Breast epithelium (tissue), 4 donors: ENCODE data around the gene CLECL1. TPM values are rescaled to one million over a fixed set of nuclear protein-coding genes. Genes with fewer than 3 reads are reported as not detected.
"Not testable (repeated sequence)": the region's sequence is repeated elsewhere in the genome, so short reads cannot be mapped to it uniquely, and the experiment has no call there.

Source experiments
- DNase-seq, 2 donors: peaks; one replicate each; pipeline ENCODE4 v3.0.0-alpha.2; 2019; ENCODE audit warnings: low spot score in 2 of 2
- H3K27ac ChIP-seq, 2 donors: fragments of 200-600 bp; sonication (generic) in 1 of 2; one replicate each; pipeline ENCODE4 v1.5.1; 2016 to 2019; ENCODE audit warnings: mild to moderate bottlenecking in 1 of 2
- H3K27me3 ChIP-seq, 2 donors: fragments of 200-600 bp; sonication (generic) in 1 of 2; one replicate each; pipeline versions ENCODE4 v1.5.1 to v1.6.0; 2017 to 2019; ENCODE audit warnings: control low read depth in 1 of 2, mild to moderate bottlenecking in 1 of 2
- H3K36me3 ChIP-seq: fragments of 200-600 bp; one replicate; pipeline ENCODE4 v1.5.1; 2019
- H3K4me1 ChIP-seq, 2 donors: fragments of 200-600 bp; sonication (generic); one replicate each; pipeline ENCODE4 v1.5.1; 2016 to 2019; ENCODE audit warnings: control low read depth in 1 of 2
- H3K4me3 ChIP-seq, 3 donors: fragments of 200-600 bp; sonication (generic); 1 replicate in 2 of 3; 2 replicates in 1 of 3; pipeline ENCODE4 v1.5.1; 2016 to 2019; ENCODE audit warnings: mild to moderate bottlenecking in 3 of 3, moderate library complexity in 2 of 3
- H3K9me3 ChIP-seq, 2 donors: fragments of 200-600 bp; sonication (generic) in 1 of 2; one replicate each; pipeline ENCODE4 v1.5.1; 2016 to 2019; ENCODE audit warnings: control low read depth in 1 of 2
- CTCF ChIP-seq, 3 donors: fragments of 450-650 bp; IDR thresholded peaks; one replicate each; pipeline ENCODE4 v1.5.1; 2016 to 2017; ENCODE audit warnings: antibody characterized with exemption in 3 of 3, mild to moderate bottlenecking in 3 of 3, moderate library complexity in 3 of 3
- POLR2A ChIP-seq: fragments of 450-650 bp; IDR thresholded peaks from one replicate; pipeline ENCODE4 v1.6.1; 2016; ENCODE audit warnings: antibody characterized with exemption, mild to moderate bottlenecking, moderate library complexity
- POLR2AphosphoS5 ChIP-seq, 3 donors: sonication (generic); formaldehyde crosslinking; IDR thresholded peaks; one replicate each; pipeline ENCODE4 v1.6.1; 2017; ENCODE audit warnings: antibody characterized with exemption in 3 of 3
- intact Hi-C: fragments of 100-400 bp; cut with DNase I; formaldehyde crosslinking; loops from one replicate; pipeline ENCODE4 v1.15.1; 2023; ENCODE audit warnings: low total_unique reads
- total RNA-seq, 3 donors: library from RNA; depleted of rRNA; stranded (reverse); fragments of >200 nt; gene quantifications; one replicate each; pipeline ENCODE4 v1.1.0, GENCODE V29; 2016

The CLECL1 gene
- total RNA-seq, 3 donors from 2014 or later = 0.80 to 1.0 TPM; not detected in 1

DNA sequence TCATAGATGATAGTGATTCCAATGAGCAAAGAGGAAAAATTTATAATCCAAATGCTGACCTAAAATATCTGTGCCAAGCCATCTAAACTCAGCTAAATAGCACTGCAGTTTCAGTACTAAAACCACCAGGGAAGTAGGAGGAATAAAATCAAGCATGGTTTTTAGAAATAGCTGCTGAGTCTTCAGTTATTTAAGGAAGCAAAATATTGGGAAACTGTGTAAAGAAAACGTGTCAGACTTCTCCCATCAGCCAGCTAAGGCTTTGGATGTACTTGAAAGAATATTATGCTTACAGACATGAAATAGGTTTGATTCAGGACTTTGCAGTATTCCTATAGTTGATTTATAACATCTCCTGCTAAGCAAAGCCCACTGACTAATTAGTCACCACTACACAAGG is 38.7 kb downstream of the CLECL1 start:
- TF ChIP-seq POLR2AphosphoS5 (IDR thresholded peaks at IDR 0.05) = no peak
- no peak for TF ChIP-seq CTCF (IDR thresholded peaks at IDR 0.05)
- TF ChIP-seq POLR2A = no peak
- DNase-seq = no peak
- Histone ChIP-seq H3K27ac (no peak overlapping the region), H3K9me3 (peaks cover 0 to 7% of the 10 kb centered on the region in 2 donors), H3K36me3 (peaks cover 6% of the 10 kb centered on the region), H3K4me1 (no peaks in the 10 kb centered on the region), H3K27me3 (no peaks in the 10 kb centered on the region), H3K4me3 (no peak overlapping the region)
- intact Hi-C loops = no loop called here

- DNase-seq = no peak
- H3K4me3 ChIP-seq = no peak overlapping the region
- peaks cover 0 to 7% of the 10 kb centered on the region in 2 donors for H3K9me3 ChIP-seq
- no peaks in the 10 kb centered on the region for H3K4me1 ChIP-seq
- H3K27ac ChIP-seq = no peak overlapping the region
- H3K36me3 ChIP-seq = peaks cover 6% of the 10 kb centered on the region
- intact Hi-C loops = no loop called here
- H3K27me3 ChIP-seq = no peaks in the 10 kb centered on the region
- TF ChIP-seq CTCF (IDR thresholded peaks at IDR 0.05) (no peak), POLR2AphosphoS5 (IDR thresholded peaks at IDR 0.05) (no peak)
Measured at GRCh38 chr12:9692909-9693308, 40.0 kb downstream of the CLECL1 start.

DNA sequence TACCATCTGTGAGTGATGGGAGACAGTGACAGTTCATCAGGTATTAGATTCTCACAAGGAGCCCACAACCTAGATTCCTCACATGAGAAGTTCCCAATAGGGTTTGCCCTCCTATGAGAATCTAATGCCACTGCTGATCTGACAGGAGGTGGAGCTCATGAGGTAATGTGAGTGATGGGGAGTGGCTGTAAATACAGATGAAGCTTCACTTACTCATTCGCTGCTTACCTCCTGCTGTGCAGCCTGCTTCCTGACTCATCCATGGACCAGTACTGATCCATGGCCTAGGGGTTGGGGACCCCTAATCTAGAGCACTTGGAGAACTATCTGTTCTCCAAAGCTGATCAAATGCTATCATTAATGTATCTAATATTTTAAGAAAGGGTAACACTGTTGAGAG is 45.7 kb downstream of the CLECL1 start:
- no peaks in the 10 kb centered on the region for H3K4me1 ChIP-seq
- H3K27me3 ChIP-seq = no peaks in the 10 kb centered on the region
- no peaks in the 10 kb centered on the region for H3K9me3 ChIP-seq
- intact Hi-C loops = no loop called here
- H3K4me3 ChIP-seq = no peak overlapping the region
- no peak for DNase-seq
- TF ChIP-seq POLR2A = no peak
- TF ChIP-seq CTCF (IDR thresholded peaks at IDR 0.05) = no peak
- no peak for TF ChIP-seq POLR2AphosphoS5 (IDR thresholded peaks at IDR 0.05)
- H3K36me3 ChIP-seq = no peaks in the 10 kb centered on the region
- no peak overlapping the region for H3K27ac ChIP-seq

DNA sequence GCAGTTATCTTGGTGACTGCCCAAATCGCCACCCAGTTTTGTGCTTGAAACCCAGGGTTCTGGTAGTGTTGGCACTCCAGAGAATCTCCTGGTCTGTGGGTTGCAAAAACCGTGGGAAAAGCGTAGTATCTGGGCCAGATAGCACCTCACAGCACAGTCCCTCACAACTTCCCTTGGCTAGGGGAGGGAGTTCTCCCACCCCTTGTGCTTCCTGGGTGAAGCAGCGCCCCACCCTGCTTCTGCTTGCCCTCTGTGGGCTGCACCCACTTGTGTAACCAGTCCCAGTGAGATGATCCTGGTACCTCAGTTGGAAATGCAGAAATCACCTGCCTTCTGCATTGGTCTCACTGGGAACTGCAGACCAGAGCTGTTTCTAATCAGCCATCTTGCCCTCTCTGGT is 47.0 kb downstream of the CLECL1 start:
- no peak overlapping the region for H3K4me3 ChIP-seq
- no peaks in the 10 kb centered on the region for H3K4me1 ChIP-seq
- no peaks in the 10 kb centered on the region for H3K9me3 ChIP-seq
- no peak for DNase-seq
- H3K36me3 ChIP-seq = no peaks in the 10 kb centered on the region
- TF ChIP-seq POLR2A (no peak), POLR2AphosphoS5 (IDR thresholded peaks at IDR 0.05) (no peak), CTCF (IDR thresholded peaks at IDR 0.05) (no peak)
- no peak overlapping the region for H3K27ac ChIP-seq
- intact Hi-C loops = no loop called here
- no peaks in the 10 kb centered on the region for H3K27me3 ChIP-seq

- intact Hi-C loops, H3K36me3 ChIP-seq: not testable (repeated sequence)
Measured at GRCh38 chr12:9685366-9685765, 47.5 kb downstream of the CLECL1 start.

DNA sequence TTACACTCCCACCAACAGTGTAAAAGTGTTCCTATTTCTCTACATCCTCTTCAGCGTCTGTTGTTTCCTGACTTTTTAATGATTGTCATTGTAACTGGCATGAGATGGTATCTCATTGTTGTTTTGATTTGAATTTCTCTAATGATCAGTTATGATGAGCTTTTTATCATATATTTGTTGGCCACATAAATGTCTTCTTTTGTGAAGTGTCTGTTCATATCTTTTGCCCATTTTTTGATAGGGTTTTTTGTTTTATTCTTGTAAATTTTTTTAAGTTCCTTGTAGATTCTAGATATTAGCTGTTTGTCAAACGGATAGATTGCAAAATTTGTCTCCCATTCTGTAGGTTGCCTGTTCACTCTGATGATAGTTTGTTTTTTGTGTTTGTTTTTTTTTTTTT is 49.9 kb downstream of the CLECL1 start:
- H3K27ac ChIP-seq, H3K9me3 ChIP-seq, intact Hi-C loops, H3K4me1 ChIP-seq, H3K36me3 ChIP-seq, H3K4me3 ChIP-seq, H3K27me3 ChIP-seq, DNase-seq: not testable (repeated sequence)

More at GRCh38 chr12:9685366-9685765, 47.5 kb downstream of the CLECL1 start:
- not testable (repeated sequence) for H3K27me3 ChIP-seq, H3K9me3 ChIP-seq, H3K27ac ChIP-seq, H3K4me1 ChIP-seq, H3K4me3 ChIP-seq, DNase-seq

GRCh38 chr12:9682508-9682907 is 50.4 kb downstream of the CLECL1 start:
- H3K27me3 ChIP-seq, H3K9me3 ChIP-seq, H3K4me3 ChIP-seq, intact Hi-C loops, H3K27ac ChIP-seq, H3K4me1 ChIP-seq, H3K36me3 ChIP-seq, DNase-seq: not testable (repeated sequence)
